Erythroblast (primary cell): ENCODE results near the gene MSTN.

Experiments used
- DNase-seq, 2 experiments: peaks; one replicate each; lab custom pipeline; 2025; lab: John Stamatoyannopoulos, UW
- GATA1 ChIP-seq: IDR thresholded peaks from 2 replicates; pipeline ENCODE4 v1.6.1; 2011; ENCODE audit warnings: low read depth, mild to moderate bottlenecking, control low read depth, low read length, moderate library complexity
- POLR2A ChIP-seq: IDR thresholded peaks from 2 replicates; pipeline ENCODE4 v1.6.1; 2011; ENCODE audit warnings: mild to moderate bottlenecking, low read length

The MSTN gene

DNA sequence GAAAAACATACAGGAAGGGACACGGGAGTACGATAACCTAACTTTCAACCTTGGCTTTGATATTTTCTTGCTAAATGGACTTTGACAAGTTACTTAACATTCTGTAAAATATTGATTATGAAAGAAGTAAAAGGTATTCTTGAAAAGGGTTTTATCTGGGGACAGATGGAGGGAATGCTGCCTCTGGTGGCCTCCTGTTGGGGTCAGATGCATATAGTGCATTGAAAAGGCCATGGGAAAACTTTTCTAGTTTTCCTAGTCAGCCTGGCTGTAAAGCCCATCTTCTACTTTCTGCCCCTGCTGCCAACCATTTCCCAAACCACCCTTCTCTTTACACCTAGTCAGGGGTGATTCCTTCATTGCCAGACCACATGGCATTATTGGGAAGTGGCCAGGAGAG, 22.2 kb upstream of the MSTN start:
- no peak for DNase-seq
- TF ChIP-seq POLR2A, result no peak
- no peak for TF ChIP-seq GATA1

DNA sequence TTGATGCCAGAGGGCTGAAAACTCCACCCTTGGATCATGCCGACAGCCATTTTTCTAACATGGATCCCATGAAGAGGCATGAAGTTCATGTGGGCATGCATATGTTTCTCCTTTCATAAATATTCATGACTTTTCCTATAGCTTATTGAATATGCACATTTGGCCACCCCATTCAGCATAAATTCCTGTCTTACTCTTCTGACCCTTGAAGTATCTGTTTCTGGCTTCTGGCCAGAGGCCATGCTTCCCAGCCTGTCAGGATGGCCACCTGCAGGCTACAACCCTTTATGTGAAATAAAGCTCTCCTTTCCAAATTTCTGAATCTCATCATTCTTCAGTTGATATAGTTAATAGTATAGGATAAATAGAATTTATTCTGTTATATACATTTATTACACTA, 19.6 kb upstream of the MSTN start:
- DNase-seq, result no peak
- TF ChIP-seq POLR2A, result no peak

DNA sequence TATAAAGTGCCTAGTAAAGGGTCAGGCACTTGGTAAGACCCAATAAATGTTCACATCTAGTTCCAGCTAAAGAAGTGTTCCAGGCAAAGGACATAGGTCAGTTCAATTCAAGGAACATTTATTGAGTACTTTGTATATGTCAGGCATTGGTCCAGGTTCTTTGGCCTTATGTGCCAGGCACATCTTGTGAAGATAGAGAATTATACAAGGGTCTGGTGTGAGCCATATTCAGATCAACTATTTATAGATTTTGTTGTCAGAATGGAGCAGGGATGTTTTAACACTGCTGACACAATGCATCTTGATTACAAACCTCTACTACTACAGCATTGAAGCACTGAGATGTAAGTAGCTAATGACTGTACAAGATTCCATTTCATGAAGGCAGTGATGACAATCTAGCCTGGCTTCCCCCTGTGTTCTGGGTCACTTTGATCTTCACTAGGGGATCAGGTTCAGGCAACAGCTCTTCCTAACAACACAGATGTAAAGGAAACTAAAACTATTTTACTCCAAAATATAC, 18.1 kb upstream of the MSTN start:
- no peak for DNase-seq
- TF ChIP-seq POLR2A (no peak), GATA1 (no peak)

DNA sequence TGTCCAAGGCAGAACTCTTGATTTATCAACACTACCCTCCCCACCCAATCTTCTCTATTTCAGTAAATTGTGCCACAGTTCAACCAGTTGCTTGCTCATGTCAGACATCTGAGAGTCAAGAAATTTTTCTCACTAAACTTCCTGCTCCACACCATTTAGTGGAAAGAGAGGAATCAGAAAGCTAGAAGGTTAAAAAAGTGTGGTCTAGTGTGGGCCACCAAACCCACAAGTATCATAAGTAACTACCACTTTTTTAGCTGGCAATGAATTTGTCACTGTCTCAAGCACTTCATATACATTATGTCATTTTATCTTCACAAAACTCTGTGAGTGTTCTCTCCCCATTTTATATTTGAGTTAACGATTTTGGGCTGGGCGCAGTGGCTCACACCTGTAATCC, 16.6 kb upstream of the MSTN start:
- TF ChIP-seq POLR2A, result no peak
- TF ChIP-seq GATA1, result no peak
- no peak for DNase-seq

DNA sequence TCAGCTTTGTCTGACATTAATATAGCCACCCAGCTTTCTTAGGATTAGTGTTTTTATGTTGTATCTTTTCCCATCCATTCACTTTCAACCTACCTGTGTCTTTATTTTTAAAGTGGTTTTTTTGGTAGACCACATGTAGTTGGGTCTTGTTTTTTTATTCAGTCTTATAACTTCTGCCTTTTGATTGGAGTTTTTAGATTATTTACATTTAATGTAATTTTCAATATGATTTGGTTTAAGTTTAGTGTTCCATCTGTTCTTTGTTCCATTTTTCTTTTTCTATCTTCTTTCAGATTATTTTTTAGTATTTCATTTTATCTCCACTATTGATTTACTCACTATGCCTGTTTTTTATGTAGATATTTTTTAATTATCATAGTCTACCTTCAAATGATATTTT, 13.1 kb upstream of the MSTN start:
- TF ChIP-seq POLR2A (no peak), GATA1 (no peak)
- DNase-seq, result no peak

DNA sequence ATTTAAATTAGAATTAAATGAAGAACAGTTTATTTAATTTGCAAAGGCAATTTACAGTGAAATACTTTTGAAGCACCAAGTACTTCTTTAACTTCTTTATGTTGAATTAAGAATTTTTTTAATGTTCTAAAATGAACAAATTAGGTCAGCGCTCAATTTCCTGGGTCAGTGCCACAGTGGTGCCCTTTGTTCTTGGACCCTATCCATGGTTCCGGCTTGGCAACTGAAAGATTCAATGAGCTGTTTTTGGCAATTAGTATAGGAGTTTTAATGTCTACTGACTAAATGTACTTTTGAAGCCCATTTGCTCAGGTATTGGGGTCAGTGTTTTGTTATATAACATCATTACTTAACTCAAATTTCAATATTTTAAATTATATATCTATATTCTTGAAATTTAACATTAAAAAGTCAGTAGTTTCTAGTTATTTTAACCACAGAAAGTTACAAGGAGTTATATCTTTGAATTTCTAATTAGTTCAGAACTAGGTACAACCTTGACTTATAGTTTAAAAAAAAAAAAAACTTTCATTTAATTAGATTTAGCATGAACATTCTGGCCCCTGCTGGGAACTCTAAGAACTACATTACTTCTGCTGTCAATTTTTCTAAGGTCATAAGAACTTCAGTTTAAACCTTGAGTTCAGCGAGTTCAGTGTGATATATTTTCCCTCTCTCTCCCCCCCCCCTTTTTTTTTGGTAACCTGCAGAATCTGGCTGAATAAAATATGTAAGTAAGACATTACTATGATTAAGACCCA, 7.6 kb upstream of the MSTN start:
- peak; percentile 67 to 77 for DNase-seq
- no peak for TF ChIP-seq GATA1
- no peak for TF ChIP-seq POLR2A

DNA sequence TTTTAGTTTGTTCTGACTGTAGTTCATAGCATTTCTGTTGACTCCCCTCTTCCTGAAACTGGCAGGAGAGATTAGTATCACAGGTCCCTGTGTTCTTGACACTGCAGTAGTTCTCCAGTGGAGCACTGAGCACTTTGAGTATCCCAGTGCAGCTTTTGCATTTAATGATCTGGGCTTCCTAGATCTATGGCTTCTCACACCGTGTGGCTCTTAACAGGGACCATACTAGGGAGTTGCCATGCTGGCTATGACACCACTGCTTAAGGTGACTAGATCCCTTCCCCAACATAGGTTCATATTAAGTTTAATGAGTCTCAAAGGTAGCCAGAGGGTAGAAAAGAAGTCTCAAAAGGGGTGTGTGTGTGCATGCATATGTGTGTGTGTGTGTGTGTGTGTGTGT, 6.2 kb upstream of the MSTN start:
- TF ChIP-seq GATA1, result no peak
- no peak for TF ChIP-seq POLR2A
- no peak for DNase-seq

DNA sequence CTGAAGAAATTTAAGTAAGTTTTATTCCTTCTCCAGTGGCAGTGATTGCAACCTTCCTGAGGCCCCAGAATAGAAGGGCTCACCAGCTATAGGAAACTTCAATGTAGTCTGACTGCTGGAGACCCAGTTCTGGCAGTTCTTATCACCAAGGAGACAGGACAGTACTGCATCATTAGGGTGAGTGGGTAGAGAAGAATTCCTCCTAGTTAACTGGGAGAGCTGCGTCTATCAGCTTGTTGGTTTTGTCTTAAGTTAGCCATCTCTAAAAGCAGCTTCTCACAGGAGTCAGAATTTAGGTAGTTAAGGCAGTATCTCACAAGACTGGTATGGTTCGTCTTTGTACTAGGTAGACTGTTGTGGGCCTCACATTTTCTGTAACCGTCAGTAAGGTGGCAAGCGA, 3.3 kb upstream of the MSTN start:
- TF ChIP-seq POLR2A (no peak), GATA1 (no peak)
- DNase-seq, result no peak

DNA sequence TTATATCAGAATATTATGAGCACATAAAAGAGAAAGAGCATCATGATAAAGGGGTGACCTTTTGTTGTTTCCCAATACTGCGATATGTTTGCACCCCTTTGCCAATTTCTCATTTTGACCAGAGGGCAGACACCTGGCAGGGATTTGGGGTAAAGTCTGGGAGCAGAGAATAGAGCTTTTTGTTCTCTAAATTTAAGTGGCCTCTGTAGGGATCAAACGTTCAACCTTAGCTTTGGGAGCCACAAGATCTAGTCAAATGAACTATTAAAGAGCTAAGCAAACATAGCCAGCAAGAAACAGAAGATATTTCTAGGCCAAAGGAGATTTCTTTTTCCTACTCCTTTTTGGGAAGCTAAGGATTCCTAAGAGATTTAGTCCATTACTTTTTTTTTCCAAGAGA, 1.1 kb upstream of the MSTN start:
- no peak for DNase-seq
- TF ChIP-seq POLR2A (no peak), GATA1 (no peak)

DNA sequence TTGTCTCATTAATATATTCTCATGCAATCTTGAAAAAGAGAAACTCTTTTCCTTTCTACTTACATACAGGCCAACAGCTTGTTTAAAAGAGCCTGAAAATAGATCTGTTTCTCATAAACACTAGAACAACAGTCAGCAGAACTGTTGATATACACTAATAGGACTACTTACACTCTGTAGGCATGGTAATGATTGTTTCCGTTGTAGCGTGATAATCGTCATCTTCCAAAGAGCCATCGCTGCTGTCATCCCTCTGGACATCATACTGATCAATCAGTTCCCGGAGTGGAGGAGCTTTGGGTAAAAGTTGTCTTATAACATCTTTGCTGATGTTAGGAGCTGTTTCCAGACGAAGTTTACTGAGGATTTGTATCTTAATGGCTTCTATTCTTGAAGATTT, 476 bp downstream of the MSTN start:
- no peak for TF ChIP-seq GATA1
- TF ChIP-seq POLR2A, result no peak

DNA sequence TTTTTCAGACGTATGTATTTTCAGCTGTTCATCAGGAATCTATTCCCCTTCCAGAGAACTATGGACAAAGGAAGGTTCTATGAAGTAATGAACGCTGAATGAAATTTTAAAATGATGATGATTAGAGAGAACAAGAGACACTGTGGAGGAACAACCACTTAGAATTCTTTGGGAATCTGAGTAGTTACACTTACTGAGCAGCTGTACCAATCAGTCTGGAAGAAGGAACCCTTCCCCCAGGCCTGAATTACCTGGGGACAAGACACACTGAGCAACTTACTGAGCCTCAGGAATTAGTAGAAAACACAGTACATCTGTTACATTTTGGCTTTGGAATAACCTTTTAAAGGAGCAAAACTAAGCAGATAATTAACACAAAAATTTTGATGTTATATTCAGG, 1.9 kb downstream of the MSTN start:
- no peak for TF ChIP-seq POLR2A
- TF ChIP-seq GATA1, result no peak
- no peak for DNase-seq

More for the DNA sequence above, 476 bp downstream of the MSTN start:
- no peak for DNase-seq

DNA sequence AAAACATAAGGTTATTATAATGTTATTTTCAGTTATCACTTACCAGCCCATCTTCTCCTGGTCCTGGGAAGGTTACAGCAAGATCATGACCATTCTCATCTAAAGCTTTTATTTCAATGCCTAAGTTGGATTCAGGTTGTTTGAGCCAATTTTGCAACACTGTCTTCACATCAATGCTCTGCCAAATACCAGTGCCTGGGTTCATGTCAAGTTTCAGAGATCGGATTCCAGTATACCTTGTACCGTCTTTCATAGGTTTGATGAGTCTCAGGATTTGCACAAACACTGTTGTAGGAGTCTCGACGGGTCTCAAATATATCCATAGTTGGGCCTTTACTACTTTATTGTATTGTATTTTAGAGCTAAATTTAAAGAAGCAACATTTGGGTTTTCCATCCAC, 2.5 kb downstream of the MSTN start:
- no peak for DNase-seq
- TF ChIP-seq GATA1 (no peak), POLR2A (no peak)

DNA sequence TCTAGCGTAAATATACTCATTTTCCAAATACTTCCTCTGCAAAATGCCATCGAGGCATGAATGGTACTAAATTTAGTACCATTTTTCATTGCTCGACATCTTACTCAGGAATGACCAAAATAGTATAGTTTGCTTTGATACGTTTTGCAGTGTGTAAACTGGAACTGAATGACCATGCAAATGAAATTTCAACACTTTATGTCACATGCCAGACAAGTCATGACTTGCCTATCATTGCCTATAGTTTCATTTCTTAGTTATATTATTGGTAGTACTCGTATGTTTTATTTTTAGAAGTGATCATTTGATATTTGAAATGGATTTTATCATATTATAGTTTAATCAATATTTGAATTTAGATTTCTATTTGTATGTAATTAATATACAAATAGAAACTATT, 9.1 kb downstream of the MSTN start:
- DNase-seq, result no peak
- TF ChIP-seq POLR2A (no peak), GATA1 (no peak)

DNA sequence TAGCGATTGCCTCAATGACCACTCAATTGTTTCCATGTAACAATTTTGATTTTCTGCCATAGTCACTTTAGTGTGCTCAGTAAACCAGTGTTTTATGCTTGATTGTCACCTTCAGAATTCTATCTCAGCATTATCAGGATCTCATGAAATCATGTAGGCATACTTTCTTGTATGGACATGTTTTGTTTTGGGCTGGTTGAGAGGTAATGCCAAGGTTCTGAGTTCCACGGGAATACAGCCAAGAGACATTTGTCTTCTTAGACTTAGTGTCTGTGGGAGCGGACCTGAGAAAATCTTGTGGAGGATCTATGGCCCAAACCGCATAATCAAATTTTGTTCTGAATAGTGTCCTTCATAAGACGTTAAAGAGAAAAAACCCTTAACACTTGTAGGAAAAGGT, 10.2 kb downstream of the MSTN start:
- TF ChIP-seq POLR2A (no peak), GATA1 (no peak)

DNA sequence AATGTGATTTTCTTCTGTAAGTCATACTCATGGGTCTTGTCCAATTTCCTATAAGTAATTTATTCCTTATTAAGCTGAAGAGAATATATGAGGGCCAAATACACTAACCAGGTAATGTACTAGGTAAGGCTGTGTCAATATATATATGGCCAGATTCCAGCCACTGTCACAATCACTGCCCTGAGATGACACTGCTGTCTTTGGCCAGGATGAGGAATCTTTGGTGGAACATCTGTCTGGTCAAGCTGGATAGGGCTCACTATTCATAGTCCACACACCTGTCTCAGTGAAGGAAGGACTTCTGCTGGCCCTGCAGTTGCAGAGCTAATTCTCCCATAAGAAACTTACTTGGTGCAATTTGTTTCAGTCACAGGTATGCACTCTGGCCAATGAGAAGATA, 11.3 kb downstream of the MSTN start:
- TF ChIP-seq GATA1 (no peak), POLR2A (no peak)
- no peak for DNase-seq

More for the DNA sequence above, 10.2 kb downstream of the MSTN start:
- DNase-seq, result no peak
